GM21360 (cell line): ENCODE results near the gene FGL2.
"Not testable (repeated sequence)": the region's sequence is repeated elsewhere in the genome, so short reads cannot be mapped to it uniquely, and the experiment has no call there.

Experiments
- ATAC-seq: cut with Tn5 transposase; IDR thresholded peaks from one replicate; pipeline ENCODE4 v1.9.1; 2021; ENCODE audit warnings: mild to moderate bottlenecking, moderate library complexity; ENCODE audit not compliant: unreplicated experiment

Gene FGL2

DNA sequence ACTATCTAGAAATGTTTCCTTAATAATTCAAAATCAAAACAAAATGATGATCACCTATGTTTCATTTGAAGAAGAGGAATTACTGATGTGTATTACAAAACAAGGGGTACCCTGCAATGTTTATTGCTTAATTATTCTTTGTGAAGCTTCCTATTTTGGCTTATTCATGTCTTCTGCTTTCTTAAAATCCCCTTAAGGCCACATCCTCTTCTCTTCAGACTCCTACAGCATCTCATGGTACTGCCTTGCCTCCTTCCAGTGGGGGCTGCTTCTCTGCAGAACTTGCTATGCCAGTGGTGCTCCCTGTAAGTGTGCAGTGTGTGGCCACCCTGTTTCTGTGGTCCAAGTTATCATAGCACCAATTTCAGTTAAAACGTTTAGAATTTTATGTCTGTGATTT lies 42.2 kb downstream of the FGL2 start:
- peak; percentile 65 for ATAC-seq

DNA sequence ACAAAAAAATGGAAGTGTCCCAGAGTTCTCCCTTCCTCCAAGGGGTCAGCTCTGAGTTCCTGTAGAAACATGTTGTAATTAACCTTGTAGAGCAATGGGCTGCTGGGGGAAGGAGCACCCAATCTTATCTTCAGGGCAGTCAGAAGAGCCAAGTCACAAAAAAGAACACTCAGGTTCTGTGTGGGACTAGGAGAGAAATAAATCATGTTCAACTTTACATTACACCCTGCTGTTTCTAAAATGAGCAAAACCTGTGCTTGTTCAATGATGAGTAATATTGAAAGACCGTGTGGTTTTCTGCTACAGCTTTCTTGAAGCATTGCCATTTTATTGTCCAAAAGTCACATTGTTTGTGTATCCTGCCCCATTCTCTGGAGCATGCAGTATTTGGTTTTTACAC lies 42.6 kb downstream of the FGL2 start:
- ATAC-seq, result peak; percentile 73

DNA sequence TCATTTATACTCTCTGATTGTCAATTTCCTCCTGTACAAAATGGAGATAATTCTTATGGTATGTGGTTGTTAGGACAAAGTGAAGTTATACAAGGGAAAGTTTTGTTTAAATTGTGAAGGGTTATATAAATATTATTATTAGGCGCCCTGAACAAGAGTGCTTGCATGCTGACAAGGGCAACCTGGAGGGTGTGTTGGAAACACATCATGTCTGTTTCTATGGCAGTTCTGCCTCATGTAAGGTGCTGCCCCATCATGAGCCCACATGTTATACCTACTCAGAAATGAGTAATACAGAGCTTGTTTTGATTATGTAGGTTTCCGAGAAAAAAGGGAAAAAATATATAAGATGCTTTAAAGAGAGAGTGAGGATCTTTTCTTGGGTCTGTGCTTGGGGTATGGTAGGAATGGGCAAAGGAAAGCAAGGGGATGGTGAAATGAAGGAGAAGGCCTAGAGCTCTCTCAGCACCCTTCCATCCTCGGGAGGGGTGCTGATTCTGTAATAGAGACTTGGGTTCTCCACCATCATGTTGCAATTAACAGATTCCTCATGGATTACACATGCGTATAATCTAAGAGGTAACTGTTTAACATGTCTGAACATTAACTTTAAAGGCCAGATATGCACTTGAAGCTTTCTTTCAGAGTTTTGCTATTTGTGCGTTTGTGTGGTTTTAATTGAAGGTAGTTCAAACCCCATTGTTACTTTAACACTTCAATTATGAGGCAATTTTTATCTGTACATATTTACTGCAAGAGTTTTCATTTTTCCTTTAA lies 43.8 kb downstream of the FGL2 start:
- not testable (repeated sequence) for ATAC-seq

DNA sequence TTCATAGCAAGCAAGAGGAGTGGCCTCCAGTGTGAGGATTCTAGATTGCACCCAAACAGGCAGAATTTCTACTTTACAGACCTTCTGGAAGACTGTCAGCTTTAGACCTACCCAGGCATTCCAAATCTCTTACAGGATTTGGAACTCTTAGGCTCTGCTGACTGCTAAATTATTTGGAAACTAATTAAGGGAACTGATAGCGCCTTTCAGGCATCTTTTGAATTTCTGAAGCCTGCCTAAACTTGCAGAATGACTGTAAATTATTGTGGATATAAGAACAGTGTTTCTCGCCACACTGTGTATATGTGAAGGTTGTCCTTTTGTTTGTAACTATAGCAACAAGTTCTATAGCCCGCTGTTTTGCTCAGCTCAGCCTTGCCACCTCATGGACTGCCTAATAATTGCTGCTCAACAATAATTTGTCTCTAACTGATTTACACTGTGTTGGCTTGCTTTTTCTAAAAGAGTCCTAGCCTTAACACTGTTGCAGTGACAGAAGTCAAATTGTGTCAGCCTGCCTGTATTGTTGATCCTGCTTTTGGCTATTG lies 44.6 kb downstream of the FGL2 start:
- peak; percentile 36 for ATAC-seq

DNA sequence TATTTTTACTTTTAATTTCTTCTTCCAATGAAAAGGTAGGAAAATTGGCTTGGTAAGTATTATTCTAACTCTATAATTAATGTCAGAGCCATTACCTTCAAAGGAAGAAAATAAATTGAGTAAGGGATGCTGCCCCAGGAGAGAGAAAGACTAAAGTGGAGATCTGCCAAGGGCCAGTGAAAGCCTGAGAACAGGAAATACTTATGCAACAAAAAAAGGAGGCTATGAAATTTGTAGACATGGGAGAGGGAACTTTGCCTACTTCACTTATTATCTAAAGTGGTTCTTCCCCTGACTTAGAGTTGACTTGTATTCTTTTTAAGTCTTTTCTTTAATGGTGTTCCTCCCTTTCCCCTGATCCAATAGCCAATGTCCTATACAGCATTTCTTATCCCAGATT lies 47.4 kb downstream of the FGL2 start:
- ATAC-seq, result not testable (repeated sequence)
